ENCODE data around the gene ZNF839. TPM values are rescaled to one million over a fixed set of nuclear protein-coding genes. Genes with fewer than 3 reads are reported as not detected.

Gene ZNF839
- total RNA-seq, 2 experiments from 2014 or later = 20.2 to 23.3 TPM

DNA sequence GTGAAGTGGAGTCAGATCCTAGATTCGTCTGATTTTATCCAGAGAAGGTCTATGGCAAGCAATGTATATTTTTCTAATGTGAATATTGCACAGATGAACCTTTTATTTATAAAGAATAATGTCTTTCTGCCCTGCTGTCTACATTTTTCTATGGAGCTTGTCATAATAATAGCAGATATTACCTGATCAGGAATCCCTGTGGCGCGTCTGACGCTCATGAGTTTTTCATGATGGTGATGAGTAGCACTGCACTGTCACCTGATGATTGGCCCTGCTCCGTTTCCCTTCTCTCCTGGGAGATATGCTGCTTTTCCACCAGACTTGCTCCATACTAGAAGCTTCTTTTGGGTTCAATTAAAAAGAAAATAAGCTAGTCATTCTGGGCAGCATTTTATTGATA lies 22.7 kb downstream of the ZNF839 start:
- Histone ChIP-seq H3K27ac (ENCODE audit: low read depth, low read length, poor library complexity, severe bottlenecking) (no peak overlapping the region), H3K4me1 (ENCODE audit: insufficient read depth, low read length, poor library complexity, severe bottlenecking) (no peaks in the 10 kb centered on the region), H3K9me2 (ENCODE audit: insufficient read depth, low read length) (no peaks in the 10 kb centered on the region), H4K20me1 (ENCODE audit: insufficient read depth, low read length) (no peaks in the 10 kb centered on the region), H3K4me3 (ENCODE audit: low read depth, low read length, poor library complexity, severe bottlenecking) (no peak overlapping the region), H3K36me3 (ENCODE audit: insufficient read depth, low read length) (peaks cover 59% of the 10 kb centered on the region), H3K9me3 (ENCODE audit: low read length) (no peaks in the 10 kb centered on the region), H3K79me2 (ENCODE audit: insufficient read depth, low read depth, low read length) (no peaks in the 10 kb centered on the region), H2AFZ (ENCODE audit: low read length) (no peak overlapping the region), H3K4me2 (ENCODE audit: low read length) (no peak overlapping the region)
- CTCF ChIA-PET (ENCODE audit: unreplicated experiment) = no interaction called here
- no peak for DNase-seq (ENCODE audit: low spot score)
- intact Hi-C loops (cut with micrococcal nuclease; ENCODE audit: unreplicated experiment) = no loop called here
- POLR2A ChIA-PET = no interaction called here
- BruUV-seq (replicated peaks) = no TSS peak
- TF ChIP-seq, protein P1, sequence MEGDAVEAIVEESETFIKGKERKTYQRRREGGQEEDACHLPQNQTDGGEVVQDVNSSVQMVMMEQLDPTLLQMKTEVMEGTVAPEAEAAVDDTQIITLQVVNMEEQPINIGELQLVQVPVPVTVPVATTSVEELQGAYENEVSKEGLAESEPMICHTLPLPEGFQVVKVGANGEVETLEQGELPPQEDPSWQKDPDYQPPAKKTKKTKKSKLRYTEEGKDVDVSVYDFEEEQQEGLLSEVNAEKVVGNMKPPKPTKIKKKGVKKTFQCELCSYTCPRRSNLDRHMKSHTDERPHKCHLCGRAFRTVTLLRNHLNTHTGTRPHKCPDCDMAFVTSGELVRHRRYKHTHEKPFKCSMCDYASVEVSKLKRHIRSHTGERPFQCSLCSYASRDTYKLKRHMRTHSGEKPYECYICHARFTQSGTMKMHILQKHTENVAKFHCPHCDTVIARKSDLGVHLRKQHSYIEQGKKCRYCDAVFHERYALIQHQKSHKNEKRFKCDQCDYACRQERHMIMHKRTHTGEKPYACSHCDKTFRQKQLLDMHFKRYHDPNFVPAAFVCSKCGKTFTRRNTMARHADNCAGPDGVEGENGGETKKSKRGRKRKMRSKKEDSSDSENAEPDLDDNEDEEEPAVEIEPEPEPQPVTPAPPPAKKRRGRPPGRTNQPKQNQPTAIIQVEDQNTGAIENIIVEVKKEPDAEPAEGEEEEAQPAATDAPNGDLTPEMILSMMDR (conservative IDR thresholded peaks at IDR 0.05; ENCODE audit: low read length) = no peak
- TF ChIP-seq EZH2phosphoT487 (IDR thresholded peaks at IDR 0.05; ENCODE audit: borderline replicate concordance, low read depth, low read length) = no peak

DNA sequence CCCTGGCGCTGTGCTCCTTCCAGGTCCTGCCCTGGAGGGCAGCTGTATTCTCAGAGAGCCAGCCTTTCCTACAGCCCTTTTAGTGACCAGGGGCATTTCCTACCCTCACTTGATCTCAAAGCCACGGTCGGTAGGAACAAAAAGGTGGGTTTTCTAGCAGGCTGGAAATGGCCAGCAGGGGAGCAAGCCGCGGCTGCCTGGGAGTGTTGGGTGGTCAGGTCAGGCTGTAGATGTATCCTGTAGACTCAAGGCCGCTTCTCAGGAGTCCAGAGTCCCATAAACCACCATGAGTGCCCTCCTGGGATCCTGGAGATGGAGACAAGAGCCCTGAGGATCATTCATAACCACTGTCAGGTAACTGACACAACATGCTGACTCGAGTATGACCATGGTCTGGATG lies 24.5 kb downstream of the ZNF839 start:
- H4K20me1 ChIP-seq (ENCODE audit: insufficient read depth, low read length) = no peaks in the 10 kb centered on the region
- BruUV-seq (replicated peaks) = no TSS peak
- intact Hi-C loops (cut with micrococcal nuclease; ENCODE audit: unreplicated experiment) = no loop called here
- H3K4me3 ChIP-seq (ENCODE audit: low read depth, low read length, poor library complexity, severe bottlenecking) = no peak overlapping the region
- DNase-seq (ENCODE audit: low spot score) = no peak
- no peak overlapping the region for H3K27ac ChIP-seq (ENCODE audit: low read depth, low read length, poor library complexity, severe bottlenecking)
- ChIA-PET POLR2A (no interaction called here), CTCF (ENCODE audit: unreplicated experiment) (no interaction called here)
- no peaks in the 10 kb centered on the region for H3K9me2 ChIP-seq (ENCODE audit: insufficient read depth, low read length)
- H3K79me2 ChIP-seq (ENCODE audit: insufficient read depth, low read depth, low read length) = no peaks in the 10 kb centered on the region
- H3K9me3 ChIP-seq (ENCODE audit: low read length) = no peaks in the 10 kb centered on the region
- H3K4me1 ChIP-seq (ENCODE audit: insufficient read depth, low read length, poor library complexity, severe bottlenecking) = no peaks in the 10 kb centered on the region
- H2AFZ ChIP-seq (ENCODE audit: low read length) = no peak overlapping the region
- peaks cover 61% of the 10 kb centered on the region for H3K36me3 ChIP-seq (ENCODE audit: insufficient read depth, low read length)
- TF ChIP-seq, protein P1 (conservative IDR thresholded peaks at IDR 0.05; ENCODE audit: low read length) = no peak
- no peak for TF ChIP-seq EZH2phosphoT487 (IDR thresholded peaks at IDR 0.05; ENCODE audit: borderline replicate concordance, low read depth, low read length)
- H3K4me2 ChIP-seq (ENCODE audit: low read length) = no peak overlapping the region

DNA sequence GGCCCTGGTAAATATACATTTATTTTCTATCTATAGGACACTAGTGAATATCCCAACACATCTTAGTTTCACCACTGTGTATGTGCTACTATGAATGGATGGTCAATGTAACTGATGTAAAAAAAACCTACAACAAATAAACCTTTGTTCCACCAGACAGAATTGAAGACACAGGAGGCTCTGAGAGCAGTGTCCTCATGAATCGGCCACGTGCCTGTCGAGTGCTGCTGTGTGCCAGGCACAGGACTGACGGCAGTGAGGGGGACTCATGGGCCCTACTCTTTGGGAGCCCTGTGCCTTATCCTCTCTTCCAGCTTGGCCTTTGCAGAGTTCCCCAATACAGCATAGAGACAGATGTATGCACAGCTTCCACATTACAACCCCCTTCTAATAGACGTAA lies 24.9 kb downstream of the ZNF839 start:
- peaks cover 63% of the 10 kb centered on the region for H3K36me3 ChIP-seq (ENCODE audit: insufficient read depth, low read length)

More for the DNA sequence above, 24.9 kb downstream of the ZNF839 start:
- Histone ChIP-seq H3K79me2 (ENCODE audit: insufficient read depth, low read depth, low read length) (no peaks in the 10 kb centered on the region), H2AFZ (ENCODE audit: low read length) (no peak overlapping the region), H4K20me1 (ENCODE audit: insufficient read depth, low read length) (no peaks in the 10 kb centered on the region), H3K4me3 (ENCODE audit: low read depth, low read length, poor library complexity, severe bottlenecking) (no peak overlapping the region), H3K9me2 (ENCODE audit: insufficient read depth, low read length) (no peaks in the 10 kb centered on the region), H3K4me1 (ENCODE audit: insufficient read depth, low read length, poor library complexity, severe bottlenecking) (no peaks in the 10 kb centered on the region), H3K9me3 (ENCODE audit: low read length) (no peaks in the 10 kb centered on the region), H3K27ac (ENCODE audit: low read depth, low read length, poor library complexity, severe bottlenecking) (no peak overlapping the region), H3K4me2 (ENCODE audit: low read length) (no peak overlapping the region)
- intact Hi-C loops (cut with micrococcal nuclease; ENCODE audit: unreplicated experiment) = no loop called here
- no peak for TF ChIP-seq EZH2phosphoT487 (IDR thresholded peaks at IDR 0.05; ENCODE audit: borderline replicate concordance, low read depth, low read length)
- TF ChIP-seq, protein P1 (conservative IDR thresholded peaks at IDR 0.05; ENCODE audit: low read length) = no peak
- ChIA-PET POLR2A (no interaction called here), CTCF (ENCODE audit: unreplicated experiment) (no interaction called here)
- no TSS peak for BruUV-seq (replicated peaks)
- no peak for DNase-seq (ENCODE audit: low spot score)
